CD4-positive, alpha-beta T cell treated with Interferon gamma for 1 hour (primary cell): ENCODE data around the gene COMMD4.

Experiments
- DNase-seq: peaks from one replicate; pipeline ENCODE4 v3.0.0-alpha.2; 2020

Gene COMMD4

DNA sequence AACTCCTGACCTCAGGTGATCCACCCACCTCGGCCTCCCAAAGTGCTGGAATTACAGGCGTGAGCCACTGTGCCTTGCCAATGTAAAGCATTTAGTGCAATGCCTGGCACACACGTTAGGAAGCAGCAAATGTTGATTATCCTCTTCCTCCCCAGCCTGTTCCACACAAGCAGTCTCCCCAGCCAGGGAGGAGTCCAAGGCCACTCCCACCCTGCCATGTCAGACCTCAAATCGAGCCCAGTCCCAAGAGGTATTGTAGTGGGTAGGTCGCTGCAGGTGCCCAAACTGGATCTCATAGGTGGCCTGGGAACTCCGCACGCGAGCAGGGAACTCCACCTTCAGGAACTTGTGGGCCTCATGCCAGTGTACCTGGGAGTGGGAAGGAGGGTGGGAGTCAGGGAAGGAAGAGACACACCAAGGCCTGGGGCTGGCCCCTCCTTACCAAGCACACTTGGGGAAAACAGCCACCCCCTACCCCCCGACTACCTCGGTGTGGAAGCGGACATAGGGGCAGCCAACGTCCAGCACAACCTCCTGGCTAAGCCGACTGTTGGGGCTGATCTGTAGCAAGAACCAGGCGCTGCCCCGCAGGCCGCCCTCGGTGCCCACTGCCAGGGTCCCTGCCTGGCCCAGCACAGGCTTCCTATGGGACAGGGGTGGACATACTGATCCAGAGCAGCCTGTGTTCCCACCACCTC is 22.3 kb downstream of the COMMD4 start:
- DNase-seq = no peak

DNA sequence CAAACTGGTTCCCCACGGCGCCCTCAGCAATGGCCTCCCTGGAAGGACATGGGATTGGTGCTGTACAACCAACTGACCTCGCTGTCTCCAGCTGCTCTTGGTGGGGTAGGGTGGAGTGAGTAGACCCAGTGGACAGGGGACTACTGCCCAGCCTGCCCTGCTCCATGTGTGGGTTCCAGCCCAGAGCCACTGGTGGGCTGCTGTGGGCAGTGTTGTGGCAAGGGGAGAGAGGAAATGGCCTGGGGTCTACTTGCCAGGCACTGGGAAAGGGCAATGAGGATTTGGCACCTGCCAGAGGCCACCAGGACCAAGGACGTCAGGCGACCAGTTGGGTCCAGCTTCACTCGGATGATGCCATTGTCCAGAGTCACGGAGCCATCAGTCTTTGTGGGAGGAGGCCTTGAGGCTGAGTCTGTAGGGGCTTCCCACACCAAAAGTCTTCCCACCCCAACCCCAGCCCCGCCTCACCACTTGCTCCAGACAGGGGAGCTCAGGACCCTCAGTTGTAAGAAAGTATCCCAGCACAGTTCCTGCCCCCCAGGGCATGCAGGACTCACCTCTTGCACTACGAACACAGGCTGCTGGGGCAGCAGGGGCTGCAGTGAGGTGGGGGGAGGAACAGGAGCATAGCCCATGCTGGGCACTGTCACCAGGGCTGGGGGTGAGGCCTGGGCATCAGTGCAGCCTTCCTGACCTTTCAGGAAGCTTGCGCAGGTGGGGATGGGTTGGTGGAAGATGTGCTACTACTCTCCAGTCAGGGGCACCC is 23.1 kb downstream of the COMMD4 start:
- DNase-seq = no peak

- DNase-seq = no peak
Observed at GRCh38 chr15:75359537-75360250, 23.8 kb downstream of the COMMD4 start.

GRCh38 chr15:75360391-75360790 is 24.5 kb downstream of the COMMD4 start:
- DNase-seq = no peak

DNA sequence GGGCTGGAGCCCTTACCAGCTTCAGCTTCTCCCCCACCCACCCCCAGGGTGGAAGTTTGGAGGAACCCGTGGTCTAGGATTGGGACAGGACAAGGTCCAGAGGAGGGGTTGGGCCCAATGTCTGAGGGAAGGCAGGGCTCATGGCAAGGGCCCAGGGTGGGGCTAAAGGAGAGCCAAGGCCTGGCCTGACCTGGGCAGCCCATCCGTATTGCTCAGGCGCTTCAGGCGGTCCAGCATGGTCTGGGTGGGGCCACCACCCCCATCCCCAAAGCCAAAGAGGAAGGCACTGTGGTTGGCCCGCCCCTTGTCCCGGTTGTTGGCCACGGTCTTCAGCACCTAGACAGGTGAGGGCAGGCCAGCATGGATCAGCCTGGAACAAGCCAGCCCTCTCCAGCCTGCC is 25.0 kb downstream of the COMMD4 start:
- no peak for DNase-seq

- no peak for DNase-seq
Observed at GRCh38 chr15:75361361-75361988, 25.6 kb downstream of the COMMD4 start.

DNA sequence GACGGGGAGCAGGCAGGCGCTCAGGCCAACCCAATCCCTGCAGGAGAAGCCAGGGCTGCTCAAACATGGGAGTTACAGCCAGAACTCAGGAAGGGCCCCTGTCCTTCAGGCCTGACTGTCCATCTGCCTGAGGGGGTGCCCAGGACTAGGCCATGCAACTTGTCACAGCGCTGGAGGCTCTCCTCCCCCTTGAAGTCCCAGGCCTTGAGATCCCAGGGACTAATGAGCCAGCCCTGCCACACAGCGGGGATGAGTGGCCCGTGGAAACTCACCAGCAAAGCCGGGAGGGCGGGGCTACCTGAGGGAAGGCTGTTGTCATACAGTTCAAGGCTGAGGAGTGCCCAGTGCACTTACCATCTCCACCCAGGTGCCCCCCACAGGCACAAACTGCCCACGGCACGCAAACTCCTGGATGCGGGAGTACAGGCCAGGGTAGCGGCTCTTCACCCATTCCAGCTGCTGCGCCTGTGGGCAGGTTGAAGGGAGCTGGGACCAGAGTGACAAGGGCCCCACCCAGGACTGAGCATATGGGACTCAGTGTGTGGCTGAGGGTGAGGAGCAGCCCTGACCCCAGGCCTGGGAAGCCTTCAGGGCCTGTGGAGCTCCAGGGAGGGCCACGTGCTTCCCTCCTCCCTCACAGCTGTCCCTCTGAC is 26.3 kb downstream of the COMMD4 start:
- no peak for DNase-seq

DNA sequence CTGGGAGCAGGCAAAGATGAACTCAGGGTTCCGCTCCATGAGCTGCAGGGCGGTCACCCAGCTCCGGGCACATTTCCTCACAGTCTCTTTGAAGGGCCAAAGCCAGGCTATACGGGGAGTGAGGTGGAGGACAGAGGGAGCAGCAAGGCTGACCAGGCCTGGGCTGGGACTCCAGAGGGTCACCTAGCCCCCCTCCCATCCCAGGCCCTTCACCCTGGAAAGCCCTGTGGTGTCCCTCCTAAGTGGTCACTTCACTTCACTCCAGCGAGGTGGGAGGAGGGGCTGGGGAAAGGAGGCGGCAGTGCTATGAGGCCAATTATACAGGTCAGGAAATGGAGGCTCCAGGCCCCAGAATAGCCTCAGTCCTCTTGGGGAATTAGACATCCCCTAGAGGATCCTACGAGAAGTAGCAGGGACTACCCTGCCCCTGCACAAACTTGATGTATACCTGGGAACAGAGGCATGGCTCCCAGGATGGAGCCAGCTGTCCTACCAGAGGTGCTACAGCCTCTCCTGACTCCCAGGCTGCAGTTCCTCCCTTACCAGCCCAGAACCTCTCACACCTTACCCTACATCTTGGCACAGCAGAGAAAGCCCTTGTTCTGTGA is 26.9 kb downstream of the COMMD4 start:
- DNase-seq = no peak

DNA sequence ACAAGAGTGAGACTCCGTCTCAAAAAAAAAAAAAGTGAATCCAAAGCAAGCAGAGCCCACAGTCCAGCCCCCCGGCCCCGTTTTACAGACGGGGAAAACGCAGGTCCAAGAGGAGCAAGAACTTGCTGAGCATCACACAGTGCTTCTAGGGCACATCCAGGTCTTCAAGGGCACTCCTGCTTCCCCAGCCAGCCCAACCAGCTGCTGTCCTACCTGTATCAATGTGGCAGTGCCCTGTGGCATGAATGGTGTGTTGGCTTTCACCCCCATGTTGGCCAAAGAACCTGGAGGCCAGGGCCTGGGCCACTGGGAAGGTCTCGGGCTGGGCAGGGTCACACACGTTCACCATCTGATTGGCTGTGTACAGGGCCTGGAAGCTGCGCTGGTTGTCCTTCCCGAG is 27.9 kb downstream of the COMMD4 start:
- no peak for DNase-seq

GRCh38 chr15:75364881-75365280 is 29.0 kb downstream of the COMMD4 start:
- no peak for DNase-seq

GRCh38 chr15:75366163-75366562 is 30.3 kb downstream of the COMMD4 start:
- DNase-seq = no peak

GRCh38 chr15:75367006-75367405 is 31.1 kb downstream of the COMMD4 start:
- no peak for DNase-seq

DNA sequence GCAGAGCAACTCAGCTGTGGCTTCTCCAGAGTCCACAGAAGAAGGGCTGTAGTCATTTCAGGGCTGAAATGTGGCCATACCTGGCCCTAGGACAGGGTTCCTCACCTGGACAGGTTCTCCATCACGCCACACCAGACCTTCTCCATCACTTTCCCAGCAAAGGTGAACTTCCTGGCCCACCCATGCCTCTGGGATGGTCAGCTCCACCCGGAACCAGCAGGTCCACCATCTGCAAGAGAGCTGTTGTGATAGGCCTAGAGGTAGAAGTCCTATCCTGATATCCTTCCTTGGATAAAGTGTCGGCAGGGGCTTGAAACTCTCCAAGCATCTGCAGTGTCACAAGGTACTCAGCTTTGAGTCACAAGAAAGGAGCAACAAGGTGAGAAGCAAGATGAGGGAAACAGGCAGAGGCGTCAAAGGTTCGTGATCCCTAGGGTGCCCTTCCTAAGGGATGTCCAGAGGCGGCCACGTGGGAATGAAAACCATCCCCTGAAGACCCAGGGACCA is 31.6 kb downstream of the COMMD4 start:
- no peak for DNase-seq

GRCh38 chr15:75367913-75368688 is 32.2 kb downstream of the COMMD4 start, which contains the start of gene MAN2C1:
TSS of gene MAN2C1 (minus strand) at chr15:75368607. CDS start at chr15:75368583, 24 bp downstream.
- DNase-seq = peak; percentile 93

- DNase-seq = no peak
Observed at GRCh38 chr15:75368689-75369239, 32.9 kb downstream of the COMMD4 start.

DNA sequence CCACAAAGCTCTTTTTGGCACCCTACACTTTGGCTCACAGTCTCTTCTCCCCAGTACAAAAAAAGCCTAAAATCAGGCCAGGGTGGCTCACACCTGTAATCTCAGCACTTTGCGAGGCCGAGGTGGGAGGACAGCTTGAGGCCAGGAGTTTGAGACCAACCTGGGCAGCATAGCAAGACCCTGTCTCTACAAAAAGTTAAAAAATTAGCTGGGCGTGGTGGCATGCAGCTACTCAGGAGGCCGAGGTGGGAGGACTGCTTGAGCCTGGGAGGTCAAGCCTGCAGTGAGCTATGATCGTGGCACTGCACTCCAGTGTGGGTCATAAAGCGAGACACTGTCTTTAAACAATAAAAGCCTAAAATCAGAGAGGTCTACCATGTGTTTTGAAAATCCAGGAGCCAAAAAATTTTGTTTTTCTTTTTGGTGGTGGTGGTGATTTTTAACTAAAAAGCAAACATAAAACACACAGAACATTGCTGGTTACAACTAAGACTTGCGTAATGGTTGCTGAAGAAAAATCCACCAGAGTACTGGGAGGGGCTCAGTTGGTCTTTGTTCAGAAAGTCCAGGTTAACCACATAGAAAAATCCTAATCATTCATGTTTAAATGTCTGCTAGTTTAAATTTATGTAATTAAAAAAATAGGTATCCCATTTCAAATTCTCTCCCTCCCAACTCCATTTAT is 34.2 kb downstream of the COMMD4 start:
- DNase-seq = no peak

DNA sequence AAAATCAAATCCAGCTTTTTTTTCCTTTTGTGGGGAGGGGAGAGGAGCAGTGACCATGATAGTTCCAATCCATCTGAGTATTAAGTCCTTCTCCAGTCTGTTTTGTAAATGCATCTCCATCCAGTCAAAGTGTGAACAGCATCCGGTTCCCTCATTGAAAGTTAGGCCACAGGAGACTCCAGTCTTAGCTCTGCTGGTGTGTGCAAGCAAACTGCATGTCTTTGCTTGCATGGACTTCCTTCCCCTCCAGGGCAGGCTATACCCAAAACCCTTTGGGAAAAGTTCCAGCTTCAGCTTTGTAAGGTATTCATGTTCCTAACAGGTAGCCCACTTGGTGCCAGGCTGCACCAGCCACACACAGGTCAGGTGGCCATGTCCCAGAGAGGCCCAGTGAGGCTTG is 35.6 kb downstream of the COMMD4 start:
- no peak for DNase-seq

DNA sequence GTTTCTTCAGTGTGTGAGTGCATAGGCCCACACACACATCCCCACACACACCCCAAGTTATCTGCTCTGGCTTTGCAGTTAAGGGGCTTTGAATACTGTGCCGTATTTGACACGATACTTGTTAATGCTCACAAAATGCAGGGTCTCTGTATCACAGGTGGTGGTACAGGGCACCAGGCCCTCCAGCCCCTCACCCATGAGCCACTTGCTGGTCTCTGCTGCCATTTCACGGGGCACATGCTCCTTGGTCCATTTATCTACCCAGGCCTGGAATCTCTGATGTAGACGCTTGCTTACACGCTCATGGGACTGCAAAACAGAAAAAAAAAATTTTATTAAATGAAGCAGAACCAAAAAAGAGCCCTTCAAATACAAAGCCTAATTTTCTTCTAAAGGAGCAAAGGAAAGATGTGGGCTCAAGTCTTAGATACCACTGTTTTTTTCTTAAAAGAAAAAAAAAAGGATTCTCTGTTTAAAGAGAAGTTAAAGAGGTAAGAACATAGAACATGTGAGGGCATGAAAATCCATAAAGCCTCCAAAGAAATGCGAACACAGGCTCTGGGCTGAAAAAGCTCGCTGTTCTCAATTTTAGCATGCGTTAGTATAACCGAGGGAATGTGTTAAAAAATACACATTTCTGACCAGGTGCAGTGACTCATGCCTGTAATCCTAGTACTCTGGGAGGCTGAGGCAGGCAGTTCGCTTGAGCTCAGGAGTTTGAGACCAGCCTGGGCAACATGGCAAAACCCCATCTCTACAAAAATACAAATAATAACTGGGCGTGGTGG is 36.2 kb downstream of the COMMD4 start:
- DNase-seq = no peak

GRCh38 chr15:75380773-75381172 is 44.9 kb downstream of the COMMD4 start:
- DNase-seq = no peak
